ELR (cell line): ENCODE measurements around the gene SLC29A1.
"Not testable (repeated sequence)": the region's sequence is repeated elsewhere in the genome, so short reads cannot be mapped to it uniquely, and the experiment has no call there.

Experiments used
- DNase-seq: peaks from one replicate; pipeline ENCODE4 v3.0.0-alpha.2; 2015; ENCODE audit warnings: low read depth

SLC29A1 gene

GRCh38 chr6:44223319-44224028 is at the start of gene SLC29A1:
Gene SLC29A1 (plus strand): TSS chr6:44223595. CDS start chr6:44227314, 3,719 bp downstream.
- peak; percentile 82 for DNase-seq

GRCh38 chr6:44176130-44176761 is 47.1 kb upstream of the SLC29A1 start:
- no peak for DNase-seq

- DNase-seq = peak; percentile 29
These were observed 46.5 kb upstream of the SLC29A1 start for GRCh38 chr6:44176762-44177509.

DNA sequence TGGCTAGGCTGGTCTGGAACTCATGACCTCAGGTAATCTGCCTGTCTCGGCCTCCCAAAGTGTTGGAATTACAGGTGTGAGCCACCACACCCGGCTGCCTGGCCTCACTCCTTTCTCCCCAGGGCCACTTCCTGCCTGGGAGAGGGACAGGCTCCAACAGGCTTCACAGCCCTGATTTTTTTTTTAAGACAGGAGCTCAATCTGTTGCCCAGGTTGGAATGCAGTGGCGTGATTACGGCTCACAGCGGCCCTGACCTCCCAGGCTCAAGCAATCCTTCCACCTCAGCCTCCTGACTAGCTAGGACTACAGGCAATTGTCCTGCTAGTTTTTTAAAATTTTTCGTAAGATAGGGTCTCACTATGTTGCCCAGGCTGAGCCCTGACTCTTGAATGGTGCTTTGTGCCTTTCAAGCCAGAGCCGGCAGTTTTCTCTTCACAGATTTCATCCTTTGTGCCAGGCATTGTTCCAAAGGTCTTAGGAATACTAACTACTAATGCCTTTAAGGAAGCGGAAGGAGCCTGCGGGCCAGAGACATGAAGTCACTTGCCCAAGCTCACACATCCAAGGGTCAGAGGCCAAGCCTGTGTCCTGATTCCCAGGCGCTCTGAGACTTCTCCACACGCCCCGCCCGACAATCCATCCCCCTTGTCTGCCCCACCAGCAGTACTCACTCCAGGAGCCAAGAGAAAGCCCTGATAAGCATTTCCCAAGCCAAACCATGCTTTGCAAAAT is 45.5 kb upstream of the SLC29A1 start:
- peak; percentile 90 for DNase-seq

DNA sequence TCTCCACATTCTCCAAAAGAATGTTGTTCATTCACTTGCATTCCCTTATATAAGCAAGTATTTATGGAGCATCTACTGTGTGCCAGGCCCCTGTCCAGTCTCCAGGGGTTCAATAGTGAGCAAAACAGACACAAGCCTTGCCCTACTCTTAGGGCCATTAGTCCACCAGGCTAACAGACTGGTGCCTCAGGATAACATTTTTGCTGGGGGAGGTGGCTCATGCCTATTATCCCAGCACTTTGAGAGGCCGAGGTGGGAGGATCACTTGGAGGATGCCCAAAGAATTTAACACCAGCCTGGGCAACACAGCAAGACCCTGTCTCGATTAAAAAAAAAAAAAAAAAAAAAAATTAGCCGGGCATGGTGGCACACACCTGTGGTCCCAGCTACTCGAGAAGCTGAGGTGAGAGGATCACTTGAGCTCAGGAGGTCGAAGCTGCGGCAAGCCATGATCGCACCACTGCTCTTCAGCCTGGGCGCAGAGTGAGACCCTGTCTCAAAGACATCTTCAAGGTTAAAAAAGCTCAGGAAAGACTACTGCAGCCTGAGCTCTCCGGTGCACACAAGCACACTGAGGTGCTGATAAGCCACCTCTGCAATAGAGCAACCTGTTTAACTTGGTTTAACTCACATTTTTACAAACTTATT is 44.8 kb upstream of the SLC29A1 start:
- DNase-seq = no peak

GRCh38 chr6:44179072-44179536 is 44.3 kb upstream of the SLC29A1 start:
- peak; percentile 67 for DNase-seq

DNA sequence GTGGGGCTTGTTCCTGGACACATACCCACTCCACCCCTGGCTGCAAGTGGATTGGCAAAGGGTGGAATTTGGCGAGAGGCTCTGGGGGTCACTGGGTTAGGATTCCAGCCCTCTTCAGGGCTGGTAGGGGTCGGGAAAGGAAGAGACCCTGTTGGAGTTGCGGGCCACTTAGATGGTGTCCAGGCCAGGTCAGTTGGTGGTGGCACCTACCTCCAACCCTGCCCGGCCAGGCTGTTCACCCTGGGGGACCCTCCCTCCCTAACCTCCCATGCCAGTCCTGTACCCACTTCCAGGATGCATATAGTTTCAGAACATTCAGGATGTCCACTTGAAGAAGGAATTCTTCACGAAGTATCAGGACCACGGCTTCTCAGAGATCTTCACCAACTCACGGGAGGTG is 43.7 kb upstream of the SLC29A1 start:
- DNase-seq = no peak

- DNase-seq = no peak
These were observed 43.0 kb upstream of the SLC29A1 start for GRCh38 chr6:44180406-44180805.

DNA sequence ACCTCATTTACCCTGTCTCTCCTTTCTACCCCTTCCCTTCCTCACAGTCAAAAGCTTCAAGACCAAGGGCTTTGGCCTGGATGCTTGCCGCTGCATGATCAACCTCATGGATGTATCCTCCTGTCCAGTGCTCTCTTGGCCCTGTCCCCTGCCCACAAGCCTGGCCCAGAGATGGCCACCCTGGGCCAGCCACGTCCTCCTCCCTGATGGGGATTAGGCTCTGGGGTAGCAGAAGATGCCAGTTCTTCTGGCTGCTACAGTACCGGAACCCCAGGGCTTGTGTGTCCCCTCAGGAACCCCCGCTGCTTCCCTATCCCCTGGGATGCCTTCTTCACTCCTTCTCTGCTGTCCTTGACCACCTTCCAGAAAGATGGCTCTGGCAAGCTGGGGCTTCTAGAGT is 42.5 kb upstream of the SLC29A1 start:
- DNase-seq = no peak

- not testable (repeated sequence) for DNase-seq
These were observed 41.6 kb upstream of the SLC29A1 start for GRCh38 chr6:44181784-44182183.

DNA sequence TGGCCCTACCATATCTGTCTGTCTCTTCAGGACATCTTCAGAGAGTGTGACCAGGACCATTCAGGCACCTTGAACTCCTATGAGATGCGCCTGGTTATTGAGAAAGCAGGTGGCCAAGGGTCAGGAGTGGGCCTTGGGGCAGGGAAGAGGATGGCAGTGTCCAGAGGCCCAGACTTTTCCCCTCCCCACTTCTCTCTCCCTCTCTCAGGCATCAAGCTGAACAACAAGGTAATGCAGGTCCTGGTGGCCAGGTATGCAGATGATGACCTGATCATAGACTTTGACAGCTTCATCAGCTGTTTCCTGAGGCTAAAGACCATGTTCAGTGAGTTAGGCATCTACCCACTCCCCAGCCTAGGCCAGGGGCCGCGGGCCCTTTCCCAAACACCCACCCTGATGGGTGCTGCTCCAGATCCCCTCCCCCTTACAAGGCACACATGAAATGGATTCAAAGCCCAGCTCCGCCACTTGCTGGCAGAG is 40.4 kb upstream of the SLC29A1 start:
- DNase-seq = no peak

GRCh38 chr6:44183783-44184182 is 39.6 kb upstream of the SLC29A1 start:
- DNase-seq = no peak

- DNase-seq = not testable (repeated sequence)
These were observed 38.0 kb upstream of the SLC29A1 start for GRCh38 chr6:44185356-44185755.

GRCh38 chr6:44185953-44186634 is 37.3 kb upstream of the SLC29A1 start:
- no peak for DNase-seq

- no peak for DNase-seq
These were observed 36.8 kb upstream of the SLC29A1 start for GRCh38 chr6:44186635-44187025.

GRCh38 chr6:44188819-44189218 is 34.6 kb upstream of the SLC29A1 start:
- DNase-seq = no peak

- no peak for DNase-seq
These were observed 34.1 kb upstream of the SLC29A1 start for GRCh38 chr6:44189257-44189656.

GRCh38 chr6:44190715-44191114 is 32.7 kb upstream of the SLC29A1 start:
- DNase-seq = no peak

- DNase-seq = peak; percentile 43
These were observed 30.9 kb upstream of the SLC29A1 start for GRCh38 chr6:44192428-44193041.

GRCh38 chr6:44193307-44193910 is 30.0 kb upstream of the SLC29A1 start:
- DNase-seq = no peak
